Stimulated activated CD4-positive, alpha-beta T cell treated with anti-CD3 and anti-CD28 coated beads, Interleukin-2, amount 100 ng/mL, for 48 hours (primary cell): ENCODE results near the gene ZDBF2.
A peak's percentile ranks its signal among the peaks of the same experiment; 100 is the strongest.
"Not testable (repeated sequence)": the region's sequence is repeated elsewhere in the genome, so short reads cannot be mapped to it uniquely, and the experiment has no call there.

Source experiments
- DNase-seq, 2 donors: peaks; one replicate each; pipeline ENCODE4 v3.0.0-alpha.2; 2020

Gene ZDBF2

DNA sequence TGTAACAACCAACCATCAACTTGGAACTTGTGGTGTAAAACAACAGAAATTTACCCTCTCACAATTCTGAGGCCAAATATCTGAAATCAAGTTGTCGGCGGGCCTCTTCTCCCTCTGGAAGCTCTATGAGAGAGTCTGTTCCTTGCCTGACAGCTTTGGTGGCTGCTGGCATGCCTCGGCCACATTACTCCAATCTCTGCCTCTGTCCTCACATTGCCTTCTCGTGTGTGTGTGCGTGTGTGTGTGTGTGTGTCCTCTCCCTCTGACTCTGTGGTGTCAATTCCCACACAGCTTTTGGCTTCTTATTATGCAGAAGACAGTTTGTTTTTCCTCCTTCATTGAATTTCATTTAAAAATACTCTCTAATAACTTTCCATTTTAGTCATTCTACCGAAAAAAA lies 50.4 kb downstream of the ZDBF2 start:
- DNase-seq = no peak

DNA sequence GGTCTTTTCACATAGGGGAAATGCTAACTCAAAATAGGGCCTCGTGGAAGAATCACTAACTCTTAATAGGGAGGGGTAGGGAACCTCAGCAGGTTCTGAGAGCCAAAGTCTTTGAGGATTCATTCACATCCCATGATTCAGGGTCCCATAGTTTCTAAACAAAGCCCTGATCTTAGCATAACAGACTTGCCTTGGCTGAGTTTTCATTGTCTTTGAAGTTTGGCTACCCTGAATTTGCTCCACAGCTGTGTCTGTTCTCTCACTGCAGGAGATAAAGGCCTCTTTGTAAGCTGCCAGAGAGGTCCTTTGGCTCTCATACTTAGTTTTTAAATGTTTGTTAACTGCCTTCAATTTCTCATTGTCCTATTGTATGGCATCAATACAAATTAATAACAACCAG lies 54.5 kb downstream of the ZDBF2 start:
- DNase-seq = no peak

- no peak for DNase-seq
Measured at GRCh38 chr2:206336861-206337260, 62.4 kb downstream of the ZDBF2 start.

GRCh38 chr2:206337956-206338355 lies 63.5 kb downstream of the ZDBF2 start:
- DNase-seq = no peak

DNA sequence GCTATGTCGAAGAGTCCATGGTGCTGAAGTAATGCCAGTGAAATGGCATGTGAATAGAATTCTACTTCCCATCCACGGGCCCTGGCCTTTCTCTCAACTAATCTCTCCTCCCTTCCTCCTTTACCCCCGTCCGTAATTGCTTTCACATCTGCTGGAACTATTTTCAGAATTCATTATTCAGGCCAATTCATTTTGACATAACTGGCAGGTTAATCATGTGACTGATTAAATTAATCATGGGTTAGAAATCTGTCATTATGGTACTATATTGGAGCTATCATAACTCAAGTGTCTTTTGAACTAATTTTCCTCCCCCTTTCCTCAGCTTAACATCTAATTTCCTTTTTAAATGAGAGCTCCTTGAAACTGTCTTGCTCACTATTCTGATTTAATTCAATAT lies 66.9 kb downstream of the ZDBF2 start:
- DNase-seq = no peak

DNA sequence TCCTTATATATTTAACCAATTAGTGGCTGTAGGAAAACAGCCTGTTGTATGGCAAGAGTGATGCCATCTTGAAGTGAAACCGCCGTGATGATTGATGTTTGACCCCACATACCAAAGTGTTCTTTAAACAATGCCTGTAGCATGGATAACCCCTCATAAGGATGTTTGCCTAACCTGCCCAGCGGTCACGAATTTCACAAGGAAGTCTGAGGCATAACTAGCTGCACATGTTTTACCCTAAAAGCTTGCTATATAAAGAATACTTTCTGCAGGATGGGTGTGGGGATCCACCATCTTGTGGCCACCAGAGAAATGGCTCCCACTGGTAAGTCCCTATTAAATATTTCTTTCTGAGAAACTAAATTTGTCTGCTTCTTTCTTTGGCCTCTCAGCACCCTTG lies 68.7 kb downstream of the ZDBF2 start:
- no peak for DNase-seq

- no peak for DNase-seq
Measured at GRCh38 chr2:206343816-206344215, 69.4 kb downstream of the ZDBF2 start.

DNA sequence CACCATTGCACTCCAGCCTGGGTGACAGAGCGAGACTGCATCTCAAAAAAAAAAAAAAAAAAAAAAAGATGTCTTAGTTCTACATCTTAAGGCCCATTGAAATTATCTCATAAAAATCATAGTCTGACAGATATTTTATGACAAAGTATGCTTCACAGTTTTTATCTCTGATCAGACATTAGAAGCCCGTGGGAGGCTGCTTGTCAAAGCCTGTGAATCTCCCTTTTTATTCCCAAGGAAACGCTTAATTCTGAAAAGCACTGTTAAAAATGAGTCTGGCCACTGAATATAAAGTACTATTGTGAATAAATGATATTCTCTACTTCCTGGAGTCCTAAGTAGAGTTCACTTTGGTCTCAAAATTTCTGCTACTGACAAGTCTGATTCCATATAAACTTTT lies 71.1 kb downstream of the ZDBF2 start:
- no peak for DNase-seq

DNA sequence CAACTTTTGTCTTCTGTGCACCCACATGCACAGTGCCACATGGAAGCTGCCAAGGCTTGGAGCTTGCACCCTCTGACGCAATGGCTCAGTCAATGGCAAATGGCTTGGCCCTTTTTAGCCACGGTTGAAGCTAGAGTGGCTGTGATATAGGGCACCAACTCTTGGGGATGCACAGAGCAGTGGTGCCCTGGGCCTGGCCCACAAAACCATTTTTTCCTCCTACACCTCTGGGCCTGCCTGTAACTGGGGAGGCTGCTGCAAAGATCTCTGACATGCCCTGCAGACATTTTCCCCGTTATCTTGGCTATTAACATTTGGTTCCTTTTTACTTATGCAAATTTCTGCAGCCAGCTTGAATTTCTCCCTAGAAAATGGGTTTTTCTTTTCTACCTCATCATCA lies 74.9 kb downstream of the ZDBF2 start:
- DNase-seq = no peak

DNA sequence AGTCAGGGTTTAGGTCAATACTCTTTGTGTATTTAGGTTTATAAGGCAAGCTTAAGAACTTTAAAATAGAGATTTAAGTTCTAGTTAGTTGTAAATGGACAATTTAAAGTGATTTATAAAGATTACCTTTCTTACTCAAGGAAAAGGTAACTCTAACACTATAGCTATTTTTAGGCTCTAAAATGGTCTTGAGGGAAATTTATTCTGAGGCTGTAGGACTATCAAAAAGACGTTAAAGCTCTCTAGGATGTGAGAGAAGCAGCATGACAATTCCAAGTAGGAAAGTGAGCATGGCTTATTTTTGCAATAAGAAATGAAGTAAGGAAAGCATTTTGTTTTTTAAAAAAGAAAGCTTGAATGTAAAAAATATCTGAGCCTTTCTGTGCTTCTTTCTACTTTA lies 78.1 kb downstream of the ZDBF2 start:
- DNase-seq = no peak

DNA sequence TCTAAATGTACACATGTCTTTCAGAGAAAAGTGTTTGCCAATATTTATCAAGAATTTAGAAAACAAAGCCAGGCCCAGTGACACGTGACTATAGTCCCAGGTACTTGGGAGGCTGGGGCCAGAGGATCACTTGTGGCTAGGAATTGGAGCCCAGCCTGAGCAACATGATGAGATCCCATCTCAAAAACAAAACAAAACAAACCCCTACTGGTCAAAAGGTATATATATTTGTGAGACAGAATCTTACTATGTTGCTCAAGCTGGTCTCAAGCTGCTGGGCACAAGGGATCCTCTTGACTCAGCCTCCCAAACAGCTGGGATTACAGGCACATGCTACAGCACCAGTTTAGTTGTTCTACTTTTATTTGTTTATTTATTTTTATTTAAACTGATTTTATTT lies 79.2 kb downstream of the ZDBF2 start:
- no peak for DNase-seq

GRCh38 chr2:206354129-206354528 lies 79.7 kb downstream of the ZDBF2 start:
- DNase-seq = no peak

GRCh38 chr2:206356840-206357239 lies 82.4 kb downstream of the ZDBF2 start:
- not testable (repeated sequence) for DNase-seq

DNA sequence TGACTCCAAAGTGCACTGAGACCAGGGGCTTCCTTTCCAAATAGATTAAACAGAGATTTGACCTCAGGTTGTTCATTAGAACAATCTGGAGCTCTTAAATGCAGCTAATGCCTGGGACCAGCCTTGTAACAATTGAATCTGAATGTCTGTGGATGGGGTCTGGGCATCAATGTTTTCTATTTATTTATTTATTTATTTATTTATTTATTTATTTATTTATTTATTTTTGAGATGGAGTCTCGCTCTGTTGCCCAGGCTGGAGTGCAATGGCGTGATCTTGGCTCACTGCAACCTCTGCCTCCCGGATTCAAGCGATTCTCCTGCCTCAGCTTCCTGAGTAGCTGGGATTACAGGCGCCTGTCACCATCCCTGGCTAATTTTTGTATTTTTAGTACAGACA lies 86.4 kb downstream of the ZDBF2 start:
- DNase-seq = not testable (repeated sequence)

GRCh38 chr2:206361407-206362045 lies 87.1 kb downstream of the ZDBF2 start:
- DNase-seq = peak in 1 of 2 donors; percentile 12
